WTC11 (cell line): ENCODE results near the gene PLIN4. TPM values are rescaled to one million over a fixed set of nuclear protein-coding genes. Genes with fewer than 3 reads are reported as not detected.

Experiments
- ATAC-seq: fragments of 200-7000 bp; cut with Tn5 transposase; 2 replicates; pipeline ENCODE4 v1.10.0; 2021; ENCODE audit warnings: mild to moderate bottlenecking, moderate library complexity
- CTCF ChIA-PET: fragments of 300-600 bp; sonication (Branson Sonifier 250); formaldehyde crosslinking; loops from one replicate; lab custom pipeline; 2021; ENCODE audit warnings: antibody characterized with exemption; lab: Charles Lee
- POLR2A ChIA-PET: fragments of 350-600 bp; sonication (Branson Sonifier 250); formaldehyde crosslinking; loops from one replicate; lab custom pipeline; 2021; ENCODE audit warnings: antibody characterized with exemption; lab: Charles Lee
- DNase-seq: peaks from one replicate; pipeline ENCODE4 v3.0.0; 2021; ENCODE audit warnings: low spot score
- H3K27ac Mint-ChIP-seq: 2 replicates; pipeline ENCODE4 v1.8.0; 2021; ENCODE audit warnings: mixed read lengths
- H3K27me3 Mint-ChIP-seq: 2 replicates; pipeline ENCODE4 v1.8.0; 2021; ENCODE audit warnings: low read depth, mild to moderate bottlenecking, moderate library complexity, mixed read lengths
- H3K36me3 Mint-ChIP-seq: 2 replicates; pipeline ENCODE4 v1.8.0; 2021; ENCODE audit warnings: mixed read lengths
- H3K4me1 Mint-ChIP-seq: 2 replicates; pipeline ENCODE4 v1.8.0; 2022; ENCODE audit warnings: mixed read lengths
- H3K4me3 Mint-ChIP-seq: 2 replicates; pipeline ENCODE4 v1.8.0; 2021; ENCODE audit warnings: mild to moderate bottlenecking, moderate library complexity, mixed read lengths
- H3K9me3 Mint-ChIP-seq: 2 replicates; pipeline ENCODE4 v1.8.0; 2021; ENCODE audit warnings: mixed read lengths
- CREB1 ChIP-seq: sonication (generic); formaldehyde crosslinking; IDR thresholded peaks from 2 replicates; pipeline ENCODE4 v1.8.0; 2023; ENCODE audit warnings: mild to moderate bottlenecking, missing genetic modification reagents
- FOXK1 ChIP-seq: sonication (generic); formaldehyde crosslinking; IDR thresholded peaks from 2 replicates; pipeline ENCODE4 v1.8.0; 2022; ENCODE audit warnings: mild to moderate bottlenecking, moderate library complexity, missing genetic modification reagents
- GRHL2 ChIP-seq: fragments of 250-450 bp; sonication (Bioruptor Pico); IDR thresholded peaks from 2 replicates; pipeline ENCODE4 v1.8.0; 2022; ENCODE audit warnings: mild to moderate bottlenecking, moderate library complexity; ENCODE audit not compliant: insufficient replicate concordance, severe bottlenecking
- IRF2 ChIP-seq: sonication (generic); formaldehyde crosslinking; IDR thresholded peaks from 2 replicates; pipeline ENCODE4 v1.8.0; 2022; ENCODE audit warnings: low read depth, missing genetic modification reagents, borderline replicate concordance
- JAZF1 ChIP-seq: fragments of 250-450 bp; sonication (Bioruptor Pico); IDR thresholded peaks from 2 replicates; pipeline ENCODE4 v1.9.0; 2021; ENCODE audit warnings: moderate library complexity, mild to moderate bottlenecking, inconsistent platforms
- KAT7 ChIP-seq: sonication (generic); formaldehyde crosslinking; IDR thresholded peaks from 2 replicates; pipeline ENCODE4 v1.8.1; 2023; ENCODE audit warnings: missing genetic modification reagents, mild to moderate bottlenecking, borderline replicate concordance
- NFATC4 ChIP-seq: fragments of 250-450 bp; sonication (Bioruptor Pico); IDR thresholded peaks from 2 replicates; pipeline ENCODE4 v1.9.0; 2021; ENCODE audit warnings: mild to moderate bottlenecking
- NFYB ChIP-seq: sonication (generic); formaldehyde crosslinking; conservative IDR thresholded peaks from 2 replicates; pipeline ENCODE4 v1.8.0; 2022; ENCODE audit warnings: low read depth, missing genetic modification reagents
- NR1H2 ChIP-seq: sonication (generic); formaldehyde crosslinking; IDR thresholded peaks from 2 replicates; pipeline ENCODE4 v1.9.0; 2021; ENCODE audit warnings: mild to moderate bottlenecking, moderate library complexity, missing genetic modification reagents
- OVOL2 ChIP-seq: fragments of 250-450 bp; sonication (Bioruptor Pico); IDR thresholded peaks from 2 replicates; pipeline ENCODE4 v1.9.0; 2021; ENCODE audit warnings: mild to moderate bottlenecking, borderline replicate concordance
- PRDM15 ChIP-seq: sonication (generic); formaldehyde crosslinking; IDR thresholded peaks from 2 replicates; pipeline ENCODE4 v1.8.0; 2022; ENCODE audit warnings: missing genetic modification reagents
- PRRX2 ChIP-seq: fragments of 250-450 bp; sonication (Bioruptor Pico); IDR thresholded peaks from 2 replicates; pipeline ENCODE4 v1.8.0; 2021; ENCODE audit warnings: mild to moderate bottlenecking
- RORB ChIP-seq: fragments of 250-450 bp; sonication (Bioruptor Pico); IDR thresholded peaks from 2 replicates; pipeline ENCODE4 v1.9.0; 2021; ENCODE audit warnings: mild to moderate bottlenecking
- SP1 ChIP-seq: sonication (generic); formaldehyde crosslinking; conservative IDR thresholded peaks from 2 replicates; pipeline ENCODE4 v1.8.1; 2022; ENCODE audit warnings: missing genetic modification reagents
- TEAD1 ChIP-seq: sonication (generic); formaldehyde crosslinking; IDR thresholded peaks from 2 replicates; pipeline ENCODE4 v1.8.0; 2022; ENCODE audit warnings: mild to moderate bottlenecking, missing genetic modification reagents
- USF1 ChIP-seq: sonication (generic); formaldehyde crosslinking; IDR thresholded peaks from 2 replicates; pipeline ENCODE4 v1.8.0; 2022; ENCODE audit warnings: mild to moderate bottlenecking, missing genetic modification reagents
- ZMAT4 ChIP-seq: fragments of 250-450 bp; sonication (Bioruptor Pico); IDR thresholded peaks from 2 replicates; pipeline ENCODE4 v1.9.0; 2021; ENCODE audit warnings: mild to moderate bottlenecking
- ZNF263 ChIP-seq: sonication (generic); formaldehyde crosslinking; IDR thresholded peaks from 2 replicates; pipeline ENCODE4 v1.8.1; 2022; ENCODE audit warnings: low read depth, mild to moderate bottlenecking, moderate library complexity, missing genetic modification reagents
- ZNF396 ChIP-seq: fragments of 250-450 bp; sonication (Bioruptor Pico); IDR thresholded peaks from 2 replicates; pipeline ENCODE4 v1.8.0; 2021; ENCODE audit warnings: mild to moderate bottlenecking, moderate library complexity, borderline replicate concordance
- ZNF416 ChIP-seq: fragments of 250-450 bp; sonication (Bioruptor Pico); IDR thresholded peaks from 2 replicates; pipeline ENCODE4 v1.9.0; 2021; ENCODE audit warnings: mild to moderate bottlenecking, inconsistent platforms
- ZNF671 ChIP-seq: fragments of 250-450 bp; sonication (Bioruptor Pico); IDR thresholded peaks from 2 replicates; pipeline ENCODE4 v1.8.0; 2021; ENCODE audit warnings: mild to moderate bottlenecking
- total RNA-seq: library from RNA; stranded (reverse); gene quantifications from 3 replicates; pipeline ENCODE4 v1.2.3, GENCODE V29; 2021
- TF ChIP-seq, protein P1 (sequence below): sonication (generic); formaldehyde crosslinking; IDR thresholded peaks from 2 replicates; pipeline ENCODE4 v1.8.1; 2023; ENCODE audit warnings: mild to moderate bottlenecking, missing genetic modification reagents
- TF ChIP-seq, protein P2 (sequence below): fragments of 250-450 bp; sonication (Bioruptor Pico); IDR thresholded peaks from 2 replicates; pipeline ENCODE4 v1.9.0; 2021; ENCODE audit warnings: mild to moderate bottlenecking

PLIN4 gene
- total RNA-seq, 1 experiment from 2014 or later: 0.35 TPM

- TF ChIP-seq ZNF671: no peak
- no peak for TF ChIP-seq ZNF416 (CRISPR knock-in tag)
- TF ChIP-seq JAZF1: no peak
- no peak for TF ChIP-seq RORB (CRISPR knock-in tag)
Observed at GRCh38 chr19:4513248-4513647, 5.0 kb downstream of the PLIN4 start (continued).

DNA sequence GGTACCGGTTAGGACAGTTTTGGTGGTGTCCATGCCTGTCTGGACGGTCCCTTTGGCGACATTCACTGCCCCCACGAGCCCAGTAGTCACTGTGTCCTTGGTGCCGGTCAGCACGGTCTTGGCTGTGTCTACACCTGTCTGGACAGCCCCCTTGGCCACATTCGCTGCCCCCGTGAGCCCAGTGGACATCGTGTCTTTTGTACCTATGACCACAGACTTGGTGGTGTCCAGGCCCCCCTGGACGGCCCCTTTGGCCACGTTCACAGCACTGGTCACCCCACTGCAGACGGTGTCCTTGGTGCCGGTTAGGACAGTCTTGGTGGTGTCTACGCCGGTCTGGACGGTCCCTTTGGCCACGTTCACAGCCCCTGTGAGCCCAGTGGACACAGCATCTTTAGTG is 6.2 kb downstream of the PLIN4 start:
- CTCF ChIA-PET: no interaction called here
- H3K36me3 Mint-ChIP-seq: no peaks in the 10 kb centered on the region
- no peaks in the 10 kb centered on the region for H3K9me3 Mint-ChIP-seq
- DNase-seq (no peak), ATAC-seq (no peak)
- POLR2A ChIA-PET: no interaction called here
- no peak overlapping the region for H3K4me3 Mint-ChIP-seq
- H3K27me3 Mint-ChIP-seq: peaks cover 88% of the 10 kb centered on the region
- no peak overlapping the region for H3K27ac Mint-ChIP-seq
- no peak for TF ChIP-seq ZNF263
- no peak for TF ChIP-seq PRRX2 (CRISPR knock-in tag)
- TF ChIP-seq NFATC4 (CRISPR knock-in tag): no peak
- TF ChIP-seq, protein P1, sequence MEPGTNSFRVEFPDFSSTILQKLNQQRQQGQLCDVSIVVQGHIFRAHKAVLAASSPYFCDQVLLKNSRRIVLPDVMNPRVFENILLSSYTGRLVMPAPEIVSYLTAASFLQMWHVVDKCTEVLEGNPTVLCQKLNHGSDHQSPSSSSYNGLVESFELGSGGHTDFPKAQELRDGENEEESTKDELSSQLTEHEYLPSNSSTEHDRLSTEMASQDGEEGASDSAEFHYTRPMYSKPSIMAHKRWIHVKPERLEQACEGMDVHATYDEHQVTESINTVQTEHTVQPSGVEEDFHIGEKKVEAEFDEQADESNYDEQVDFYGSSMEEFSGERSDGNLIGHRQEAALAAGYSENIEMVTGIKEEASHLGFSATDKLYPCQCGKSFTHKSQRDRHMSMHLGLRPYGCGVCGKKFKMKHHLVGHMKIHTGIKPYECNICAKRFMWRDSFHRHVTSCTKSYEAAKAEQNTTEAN (CRISPR knock-in tag): no peak
- TF ChIP-seq IRF2 (CRISPR knock-in tag): no peak
- no peak for TF ChIP-seq PRDM15
- TF ChIP-seq TEAD1 (CRISPR knock-in tag): no peak
- TF ChIP-seq NR1H2 (CRISPR knock-in tag): no peak
- no peak for TF ChIP-seq OVOL2 (CRISPR knock-in tag)
- no peak for TF ChIP-seq USF1
- no peak for TF ChIP-seq KAT7 (CRISPR knock-in tag)
- TF ChIP-seq SP1: no peak
- TF ChIP-seq ZNF396 (CRISPR knock-in tag): no peak
- no peak for TF ChIP-seq ZMAT4 (CRISPR knock-in tag)
- H3K4me1 Mint-ChIP-seq: no peaks in the 10 kb centered on the region

GRCh38 chr19:4511300-4512054 is 6.8 kb downstream of the PLIN4 start:
- no peaks in the 10 kb centered on the region for H3K4me1 Mint-ChIP-seq
- no peak overlapping the region for H3K27ac Mint-ChIP-seq
- peaks cover 90% of the 10 kb centered on the region for H3K27me3 Mint-ChIP-seq
- no peak for ATAC-seq
- H3K36me3 Mint-ChIP-seq: no peaks in the 10 kb centered on the region
- no peak overlapping the region for H3K4me3 Mint-ChIP-seq
- POLR2A ChIA-PET: no interaction called here
- no peak for TF ChIP-seq GRHL2 (CRISPR knock-in tag)
- TF ChIP-seq, protein P2, sequence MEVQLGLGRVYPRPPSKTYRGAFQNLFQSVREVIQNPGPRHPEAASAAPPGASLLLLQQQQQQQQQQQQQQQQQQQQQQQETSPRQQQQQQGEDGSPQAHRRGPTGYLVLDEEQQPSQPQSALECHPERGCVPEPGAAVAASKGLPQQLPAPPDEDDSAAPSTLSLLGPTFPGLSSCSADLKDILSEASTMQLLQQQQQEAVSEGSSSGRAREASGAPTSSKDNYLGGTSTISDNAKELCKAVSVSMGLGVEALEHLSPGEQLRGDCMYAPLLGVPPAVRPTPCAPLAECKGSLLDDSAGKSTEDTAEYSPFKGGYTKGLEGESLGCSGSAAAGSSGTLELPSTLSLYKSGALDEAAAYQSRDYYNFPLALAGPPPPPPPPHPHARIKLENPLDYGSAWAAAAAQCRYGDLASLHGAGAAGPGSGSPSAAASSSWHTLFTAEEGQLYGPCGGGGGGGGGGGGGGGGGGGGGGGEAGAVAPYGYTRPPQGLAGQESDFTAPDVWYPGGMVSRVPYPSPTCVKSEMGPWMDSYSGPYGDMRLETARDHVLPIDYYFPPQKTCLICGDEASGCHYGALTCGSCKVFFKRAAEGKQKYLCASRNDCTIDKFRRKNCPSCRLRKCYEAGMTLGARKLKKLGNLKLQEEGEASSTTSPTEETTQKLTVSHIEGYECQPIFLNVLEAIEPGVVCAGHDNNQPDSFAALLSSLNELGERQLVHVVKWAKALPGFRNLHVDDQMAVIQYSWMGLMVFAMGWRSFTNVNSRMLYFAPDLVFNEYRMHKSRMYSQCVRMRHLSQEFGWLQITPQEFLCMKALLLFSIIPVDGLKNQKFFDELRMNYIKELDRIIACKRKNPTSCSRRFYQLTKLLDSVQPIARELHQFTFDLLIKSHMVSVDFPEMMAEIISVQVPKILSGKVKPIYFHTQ (CRISPR knock-in tag): no peak
- TF ChIP-seq NFYB (CRISPR knock-in tag): no peak
- TF ChIP-seq FOXK1: no peak
- no peak for TF ChIP-seq CREB1
- TF ChIP-seq, all 79 proteins: peak for 0
- CTCF ChIA-PET: no interaction called here
- DNase-seq: no peak
- no peaks in the 10 kb centered on the region for H3K9me3 Mint-ChIP-seq
